HepG2 (cell line): ENCODE measurements around the gene COA1. TPM values are rescaled to one million over a fixed set of nuclear protein-coding genes. Genes with fewer than 3 reads are reported as not detected.

ENCODE experiments used
- AFF4 ChIP-seq: sonication (generic); formaldehyde crosslinking; IDR thresholded peaks from 2 replicates; pipeline ENCODE4 v1.4.0; 2020; ENCODE audit warnings: missing genetic modification reagents
- HDAC2 ChIP-seq: sonication (generic); formaldehyde crosslinking; IDR thresholded peaks from 2 replicates; pipeline ENCODE4 v1.4.0; 2020; ENCODE audit warnings: missing genetic modification reagents
- HNRNPUL1 ChIP-seq: fragments of 200-400 bp; formaldehyde crosslinking; IDR thresholded peaks from 2 replicates; pipeline ENCODE4 v1.6.1; 2017; ENCODE audit warnings: low read depth, mild to moderate bottlenecking, low read length, moderate library complexity
- KDM4B ChIP-seq: sonication (generic); formaldehyde crosslinking; IDR thresholded peaks from 2 replicates; pipeline ENCODE4 v1.4.0; 2020; ENCODE audit warnings: missing genetic modification reagents
- MAF1 ChIP-seq: sonication (generic); formaldehyde crosslinking; IDR thresholded peaks from 2 replicates; pipeline ENCODE4 v1.5.0; 2020; ENCODE audit warnings: missing genetic modification reagents, borderline replicate concordance
- ZNF230 ChIP-seq: sonication (generic); formaldehyde crosslinking; IDR thresholded peaks from 2 replicates; pipeline ENCODE4 v1.4.0; 2020; ENCODE audit warnings: mild to moderate bottlenecking, missing genetic modification reagents
- ZNF567 ChIP-seq: sonication (generic); formaldehyde crosslinking; IDR thresholded peaks from 2 replicates; pipeline ENCODE4 v1.8.1; 2023; ENCODE audit warnings: mild to moderate bottlenecking, missing genetic modification reagents, borderline replicate concordance
- ZNF607 ChIP-seq: sonication (generic); formaldehyde crosslinking; IDR thresholded peaks from 2 replicates; pipeline ENCODE4 v1.5.1; 2020; ENCODE audit warnings: missing genetic modification reagents, mild to moderate bottlenecking, borderline replicate concordance
- ZNF644 ChIP-seq: IDR thresholded peaks from 2 replicates; pipeline ENCODE4 v1.6.1; 2016; ENCODE audit warnings: low read depth
- ZNF704 ChIP-seq: sonication (generic); formaldehyde crosslinking; IDR thresholded peaks from 2 replicates; pipeline ENCODE4 v1.8.1; 2023; ENCODE audit warnings: mild to moderate bottlenecking, inconsistent platforms, moderate library complexity, missing genetic modification reagents, borderline replicate concordance
- ZNF766 ChIP-seq: sonication (generic); formaldehyde crosslinking; IDR thresholded peaks from 2 replicates; pipeline ENCODE4 v1.5.0; 2020; ENCODE audit warnings: missing genetic modification reagents, borderline replicate concordance
- ZSCAN12 ChIP-seq: sonication (generic); formaldehyde crosslinking; IDR thresholded peaks from 2 replicates; pipeline ENCODE4 v1.9.0; 2021; ENCODE audit warnings: mild to moderate bottlenecking, missing genetic modification reagents
- polyA plus RNA-seq, 8 experiments: library from polyadenylated mRNA; depleted of rRNA in 3 of 8; stranded (reverse) in 7 of 8; unstranded in 1 of 8; fragments of >200 nt; fragmentation: Illumina TruSeq in 4 of 8; extraction: Trizol in 4 of 8; gene quantifications; 2 replicates each; pipeline versions ENCODE4 v1.2.1 to v1.2.3, GENCODE V29; 2011 to 2016; ENCODE audit warnings: low read depth in 4 of 8, missing spikeins in 1 of 8, mixed read lengths in 1 of 8; ENCODE audit not compliant: insufficient read depth in 1 of 8
- total RNA-seq, 5 experiments: library from RNA; depleted of rRNA; stranded (reverse); fragments of >200 nt; fragmentation: Illumina TruSeq; extraction: Trizol; gene quantifications; 2 replicates each; pipeline ENCODE4 v1.2.3, GENCODE V29; 2016; ENCODE audit warnings: low read depth in 1 of 5
- TF ChIP-seq, protein P1 (sequence below): IDR thresholded peaks from 2 replicates; pipeline ENCODE4 v1.6.1; 2012; ENCODE audit warnings: low read depth, low read length, improper control_type of control experiment
- TF ChIP-seq, protein P2 (sequence below): IDR thresholded peaks from 2 replicates; pipeline ENCODE4 v1.6.1; 2016; ENCODE audit warnings: missing biosample characterization, missing genetic modification reagents, low read depth
- TF ChIP-seq, protein P3 (sequence below): sonication (generic); formaldehyde crosslinking; IDR thresholded peaks from 2 replicates; pipeline ENCODE4 v1.8.1; 2023; ENCODE audit warnings: mild to moderate bottlenecking, missing genetic modification reagents
- TF ChIP-seq, protein P4 (sequence below): sonication (generic); formaldehyde crosslinking; conservative IDR thresholded peaks from 2 replicates; pipeline ENCODE4 v1.8.1; 2023; ENCODE audit warnings: missing genetic modification reagents
- TF ChIP-seq, protein P5 (sequence below): sonication (generic); formaldehyde crosslinking; IDR thresholded peaks from 2 replicates; pipeline ENCODE4 v1.8.1; 2023; ENCODE audit warnings: mild to moderate bottlenecking, missing genetic modification reagents, borderline replicate concordance

Gene COA1
- total and polyA plus RNA-seq, 2 of the 13 experiments (the other 11 are each of a cell fraction or from before 2014, with no cell fraction given): 33.2 to 65.7 TPM

- 0 out of 2 replicates have a peak, but pooled peaks have one; percentile 63 for TF ChIP-seq ZNF230 (CRISPR knock-in tag)
- no peak for TF ChIP-seq ZNF567
- TF ChIP-seq MAF1 (CRISPR knock-in tag): no peak
- peak; percentile 50; the same call in 1 of the 2 replicates for TF ChIP-seq ZNF704 (CRISPR knock-in tag)
- peak; percentile 70; the same call in 1 of the 2 replicates for TF ChIP-seq HDAC2
- TF ChIP-seq, protein P1, sequence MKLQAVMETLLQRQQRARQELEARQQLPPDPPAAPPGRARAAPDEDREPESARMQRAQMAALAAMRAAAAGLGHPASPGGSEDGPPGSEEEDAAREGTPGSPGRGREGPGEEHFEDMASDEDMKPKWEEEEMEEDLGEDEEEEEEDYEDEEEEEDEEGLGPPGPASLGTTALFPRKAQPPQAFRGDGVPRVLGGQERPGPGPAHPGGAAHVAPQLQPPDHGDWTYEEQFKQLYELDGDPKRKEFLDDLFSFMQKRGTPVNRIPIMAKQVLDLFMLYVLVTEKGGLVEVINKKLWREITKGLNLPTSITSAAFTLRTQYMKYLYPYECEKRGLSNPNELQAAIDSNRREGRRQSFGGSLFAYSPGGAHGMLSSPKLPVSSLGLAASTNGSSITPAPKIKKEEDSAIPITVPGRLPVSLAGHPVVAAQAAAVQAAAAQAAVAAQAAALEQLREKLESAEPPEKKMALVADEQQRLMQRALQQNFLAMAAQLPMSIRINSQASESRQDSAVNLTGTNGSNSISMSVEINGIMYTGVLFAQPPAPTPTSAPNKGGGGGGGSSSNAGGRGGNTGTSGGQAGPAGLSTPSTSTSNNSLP: peak; percentile 16; the same call in 1 of the 2 replicates
- TF ChIP-seq ZNF644 (CRISPR knock-in tag): no peak
- TF ChIP-seq, protein P2, sequence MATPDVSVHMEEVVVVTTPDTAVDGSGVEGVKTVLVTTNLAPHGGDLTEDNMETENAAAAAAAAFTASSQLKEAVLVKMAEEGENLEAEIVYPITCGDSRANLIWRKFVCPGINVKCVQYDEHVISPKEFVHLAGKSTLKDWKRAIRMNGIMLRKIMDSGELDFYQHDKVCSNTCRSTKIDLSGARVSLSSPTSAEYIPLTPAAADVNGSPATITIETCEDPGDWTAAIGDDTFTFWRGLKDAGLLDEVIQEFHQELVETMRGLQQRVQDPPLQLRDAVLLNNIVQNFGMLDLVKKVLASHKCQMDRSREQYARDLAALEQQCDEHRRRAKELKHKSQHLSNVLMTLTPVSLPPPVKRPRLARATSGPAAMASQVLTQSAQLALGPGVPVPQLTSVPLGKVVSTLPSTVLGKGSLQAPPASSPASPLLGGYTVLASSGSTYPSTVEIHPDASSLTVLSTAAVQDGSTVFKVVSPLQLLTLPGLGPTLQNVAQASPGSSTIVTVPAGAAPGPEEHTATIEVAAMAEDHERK (CRISPR knock-in tag): peak; percentile 68; the same call in 1 of the 2 replicates
- TF ChIP-seq ZNF607 (CRISPR knock-in tag): peak; percentile 65; the same call in 1 of the 2 replicates
- TF ChIP-seq AFF4 (CRISPR knock-in tag): no peak
- TF ChIP-seq, protein P3, sequence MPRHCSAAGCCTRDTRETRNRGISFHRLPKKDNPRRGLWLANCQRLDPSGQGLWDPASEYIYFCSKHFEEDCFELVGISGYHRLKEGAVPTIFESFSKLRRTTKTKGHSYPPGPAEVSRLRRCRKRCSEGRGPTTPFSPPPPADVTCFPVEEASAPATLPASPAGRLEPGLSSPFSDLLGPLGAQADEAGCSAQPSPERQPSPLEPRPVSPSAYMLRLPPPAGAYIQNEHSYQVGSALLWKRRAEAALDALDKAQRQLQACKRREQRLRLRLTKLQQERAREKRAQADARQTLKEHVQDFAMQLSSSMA (CRISPR knock-in tag): no peak
- TF ChIP-seq, protein P4, sequence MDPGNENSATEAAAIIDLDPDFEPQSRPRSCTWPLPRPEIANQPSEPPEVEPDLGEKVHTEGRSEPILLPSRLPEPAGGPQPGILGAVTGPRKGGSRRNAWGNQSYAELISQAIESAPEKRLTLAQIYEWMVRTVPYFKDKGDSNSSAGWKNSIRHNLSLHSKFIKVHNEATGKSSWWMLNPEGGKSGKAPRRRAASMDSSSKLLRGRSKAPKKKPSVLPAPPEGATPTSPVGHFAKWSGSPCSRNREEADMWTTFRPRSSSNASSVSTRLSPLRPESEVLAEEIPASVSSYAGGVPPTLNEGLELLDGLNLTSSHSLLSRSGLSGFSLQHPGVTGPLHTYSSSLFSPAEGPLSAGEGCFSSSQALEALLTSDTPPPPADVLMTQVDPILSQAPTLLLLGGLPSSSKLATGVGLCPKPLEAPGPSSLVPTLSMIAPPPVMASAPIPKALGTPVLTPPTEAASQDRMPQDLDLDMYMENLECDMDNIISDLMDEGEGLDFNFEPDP (CRISPR knock-in tag): no peak
- peak; percentile 85; the same call in 1 of the 2 replicates for TF ChIP-seq ZNF766 (CRISPR knock-in tag)
- TF ChIP-seq, protein P5, sequence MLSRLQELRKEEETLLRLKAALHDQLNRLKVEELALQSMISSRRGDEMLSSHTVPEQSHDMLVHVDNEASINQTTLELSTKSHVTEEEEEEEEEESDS (CRISPR knock-in tag): no peak
- peak; percentile 51; the same call in 1 of the 2 replicates for TF ChIP-seq KDM4B
- TF ChIP-seq HNRNPUL1: no peak
- peak; percentile 61; the same call in 1 of the 2 replicates for TF ChIP-seq ZSCAN12 (CRISPR knock-in tag)
These were observed at the start of gene COA1 (continued) for GRCh38 chr7:43729214-43729923.
